HG03521 (cell line): ENCODE data around the gene MBL2.

Experiments
- ATAC-seq: cut with Tn5 transposase; IDR thresholded peaks from one replicate; pipeline ENCODE4 v1.9.1; 2021; ENCODE audit warnings: mild to moderate bottlenecking, moderate library complexity; ENCODE audit not compliant: unreplicated experiment

MBL2 gene

DNA sequence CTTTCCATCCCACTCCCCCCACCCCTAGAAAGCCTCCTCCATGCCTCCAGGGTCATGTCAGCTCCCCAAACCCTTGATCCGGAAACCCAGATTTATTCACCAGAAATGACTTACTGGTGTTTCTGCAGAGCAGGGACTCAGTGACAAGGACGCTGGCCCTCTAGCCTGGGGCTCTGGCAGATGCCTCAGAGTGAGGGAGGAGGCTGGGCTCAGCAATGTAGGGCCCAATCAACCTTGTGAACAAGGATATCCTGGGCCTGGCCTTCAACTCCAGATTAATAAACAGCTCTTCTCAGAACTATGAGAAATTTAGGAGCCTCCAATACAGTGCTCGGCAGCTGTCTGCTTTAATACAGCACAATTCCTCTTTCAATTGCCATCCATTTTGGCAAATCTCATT lies at the start of gene MBL2:
Gene MBL2, minus strand, starts transcription at position 162 of the 400 bp plus-strand sequence. CDS start 1,149 bp downstream, outside the sequence.
- no peak for ATAC-seq

DNA sequence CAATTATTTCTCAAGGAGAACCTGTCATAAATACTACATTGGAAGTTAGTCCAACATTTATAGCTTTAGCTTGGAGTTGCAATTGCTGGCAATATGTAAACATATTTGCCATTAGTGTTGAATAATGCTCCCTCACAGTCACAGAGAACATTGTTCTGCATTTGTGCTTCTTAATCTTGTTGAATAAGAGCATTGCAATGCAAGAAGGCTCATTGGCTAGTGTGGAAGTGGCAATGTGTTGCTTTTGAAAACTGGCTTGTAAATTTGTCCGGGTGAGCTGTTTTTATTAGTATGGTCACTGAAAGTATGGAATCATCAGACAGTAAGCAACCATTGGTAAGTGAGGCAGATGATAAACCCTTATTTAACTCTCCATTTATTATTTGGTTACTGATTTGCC lies 47.7 kb upstream of the MBL2 start:
- ATAC-seq = no peak

DNA sequence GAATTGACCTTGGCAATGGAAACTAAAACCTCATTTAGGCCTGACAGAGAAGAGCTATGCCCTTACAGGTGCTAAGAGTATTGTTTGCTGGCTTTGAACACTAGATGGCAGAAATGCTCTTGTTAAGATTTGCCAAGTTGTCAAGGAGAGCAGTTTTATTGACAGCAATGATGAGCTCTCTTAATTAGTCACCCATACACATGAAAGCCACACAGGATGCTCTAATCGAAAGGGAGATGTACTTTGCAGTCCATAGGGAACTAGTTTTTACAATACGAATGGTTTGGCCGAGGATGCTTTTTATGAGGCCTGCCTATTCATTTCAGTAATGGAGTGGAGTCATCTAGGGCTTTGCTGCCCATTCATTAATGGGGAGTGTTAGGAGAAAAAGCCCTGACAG lies 45.4 kb upstream of the MBL2 start:
- ATAC-seq = peak; percentile 94

DNA sequence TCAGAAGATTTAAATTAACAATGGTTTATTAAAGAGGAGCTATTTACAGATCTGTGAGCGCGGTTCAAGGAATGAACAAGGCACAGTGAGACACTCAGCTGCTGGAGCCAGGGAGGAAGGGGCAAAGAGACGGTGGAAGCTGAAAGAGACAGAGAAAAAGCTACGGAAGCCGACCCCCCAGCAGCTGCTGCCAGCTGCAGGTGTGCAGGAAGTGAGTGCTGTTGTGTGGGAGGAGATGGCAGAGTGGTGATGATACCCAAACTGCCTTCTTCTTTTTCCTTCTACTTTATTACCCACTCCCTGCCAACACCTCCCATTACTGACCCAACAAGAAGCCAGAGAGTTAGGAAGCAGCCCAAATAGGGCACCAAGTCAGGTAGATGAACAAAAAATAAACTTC lies 41.9 kb upstream of the MBL2 start:
- ATAC-seq = no peak

DNA sequence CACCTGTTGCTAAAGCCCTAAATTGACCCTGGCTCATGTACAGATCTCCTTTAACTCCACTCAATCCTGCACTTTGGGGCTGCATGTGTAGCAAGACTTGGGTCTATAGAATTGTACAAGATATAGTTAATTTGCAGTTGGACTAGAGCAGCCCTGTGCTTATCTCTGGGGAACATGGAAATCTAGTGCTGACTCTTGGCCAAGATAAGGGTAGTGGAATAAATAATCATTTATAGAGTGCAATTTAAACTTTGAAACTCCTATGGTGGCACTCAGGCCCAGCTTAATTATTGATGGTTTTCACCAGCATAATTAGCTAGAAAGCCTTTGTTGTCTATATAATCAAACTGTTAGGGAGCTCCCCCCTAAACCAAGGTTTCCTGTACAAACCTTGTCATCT lies 39.2 kb upstream of the MBL2 start:
- ATAC-seq = no peak

DNA sequence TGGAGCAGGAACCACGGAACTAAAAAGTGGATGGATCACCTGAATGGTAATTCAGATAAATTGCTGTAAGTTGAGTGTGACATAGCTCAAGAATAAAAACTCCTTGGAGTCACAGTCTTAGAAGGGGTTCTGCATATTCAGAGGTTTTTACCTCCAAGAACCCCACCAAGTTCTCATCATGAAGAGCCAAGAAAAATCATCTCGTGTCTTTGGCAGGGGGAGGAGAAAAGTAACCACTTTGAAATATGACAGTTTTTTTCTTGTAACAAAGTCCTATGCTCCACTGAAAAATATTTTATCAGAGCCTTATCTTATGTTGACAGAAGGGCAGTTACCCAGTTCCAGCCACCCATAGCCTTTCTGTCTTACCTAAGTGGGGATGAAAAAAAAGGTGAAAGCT lies 38.2 kb upstream of the MBL2 start:
- no peak for ATAC-seq

DNA sequence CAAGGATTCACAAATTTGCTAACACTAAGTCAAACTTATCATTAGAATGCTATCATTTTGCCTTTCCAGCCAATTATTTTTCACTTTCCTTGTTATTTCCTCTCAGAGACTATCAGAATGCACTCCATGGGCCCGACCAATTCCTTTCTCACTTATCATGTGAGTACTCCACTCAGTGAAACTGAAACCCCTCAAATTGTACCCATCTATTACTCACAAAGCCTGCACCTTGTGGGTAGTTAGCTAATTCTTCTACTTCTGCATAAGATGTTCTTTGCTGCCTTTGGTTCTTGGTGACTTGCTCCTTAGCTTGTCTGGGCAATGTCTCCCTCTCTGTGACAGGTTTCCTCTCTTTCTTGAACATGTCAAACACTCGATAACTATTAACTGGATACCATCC lies 35.2 kb upstream of the MBL2 start:
- ATAC-seq = no peak

DNA sequence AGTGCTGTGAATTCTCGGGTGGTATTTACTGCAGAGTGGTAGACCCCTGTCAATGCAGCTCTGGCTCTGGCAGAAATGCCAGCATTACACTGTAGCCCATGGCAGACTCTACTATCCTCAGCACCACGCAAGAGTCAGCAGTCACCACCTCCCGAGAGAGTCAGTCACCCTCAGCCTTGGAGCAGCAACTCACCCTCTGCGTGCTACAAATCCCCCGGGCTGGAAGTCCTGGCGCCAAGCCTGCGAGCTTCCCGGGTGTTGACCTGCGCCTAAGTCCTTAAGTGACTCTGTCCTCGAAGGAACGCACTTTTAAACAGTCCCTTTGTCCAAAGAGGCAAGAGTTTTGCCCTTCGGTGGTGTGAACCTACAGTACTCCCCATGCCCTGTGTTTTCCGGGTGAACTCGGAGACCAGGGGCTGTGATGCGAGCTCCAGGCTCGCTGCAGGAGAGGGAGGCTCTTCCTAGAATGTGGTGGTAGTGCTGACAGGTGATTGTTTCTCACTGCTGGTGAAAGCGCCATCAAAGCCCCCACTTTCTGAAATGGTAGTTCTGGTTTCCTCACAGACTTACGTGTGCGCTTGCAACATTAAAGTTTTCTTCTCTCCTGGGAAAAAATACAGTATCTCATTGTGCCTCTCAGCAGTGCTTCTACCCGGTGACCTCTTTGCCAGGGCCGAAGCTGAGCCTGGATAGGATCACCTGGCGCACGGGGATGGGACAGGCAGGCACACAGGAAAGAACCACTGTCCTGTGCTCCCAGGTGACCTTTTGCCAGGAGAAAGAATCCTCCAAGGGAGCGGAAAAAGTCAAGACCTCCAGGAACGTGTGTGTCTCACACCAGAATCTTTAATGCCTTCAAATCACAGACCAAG lies 33.1 kb upstream of the MBL2 start:
- no peak for ATAC-seq

DNA sequence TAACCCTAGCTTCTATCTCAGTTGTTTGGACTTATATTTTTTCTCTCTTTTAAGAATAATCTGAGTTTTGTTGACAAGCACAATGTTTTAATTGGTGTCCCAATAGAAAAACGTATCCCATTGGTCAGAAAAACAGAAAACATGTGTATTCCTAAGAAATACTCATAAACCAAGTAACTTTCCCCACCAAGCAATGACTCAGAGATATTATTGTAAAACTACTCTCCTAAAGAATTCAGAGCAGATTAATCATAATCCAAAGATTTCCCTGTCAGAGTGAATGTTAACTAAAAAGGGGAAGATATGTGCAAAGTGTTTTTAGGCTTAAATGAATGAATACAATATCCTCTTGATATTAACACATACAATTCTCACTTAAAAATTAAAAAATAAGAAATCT lies 29.4 kb upstream of the MBL2 start:
- no peak for ATAC-seq

DNA sequence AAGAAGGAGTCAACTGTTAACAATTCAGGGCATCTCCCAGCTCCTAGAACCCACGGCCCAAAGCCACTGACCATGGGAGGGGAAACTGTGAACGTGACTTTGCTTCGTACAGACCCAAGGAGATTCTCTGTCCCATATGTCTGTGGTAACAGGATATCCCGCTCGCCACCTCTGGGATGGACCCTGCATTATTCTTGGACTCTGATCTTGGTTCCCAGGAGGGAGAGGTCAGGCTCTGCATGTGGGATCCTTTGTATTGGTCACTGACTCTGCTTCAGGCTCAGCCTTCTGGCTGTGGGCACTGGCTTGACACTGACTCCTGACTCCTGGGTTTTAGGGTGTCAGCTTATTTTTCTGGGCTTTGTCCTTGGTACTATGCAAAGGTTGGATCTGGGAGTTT lies 13.5 kb upstream of the MBL2 start:
- no peak for ATAC-seq

DNA sequence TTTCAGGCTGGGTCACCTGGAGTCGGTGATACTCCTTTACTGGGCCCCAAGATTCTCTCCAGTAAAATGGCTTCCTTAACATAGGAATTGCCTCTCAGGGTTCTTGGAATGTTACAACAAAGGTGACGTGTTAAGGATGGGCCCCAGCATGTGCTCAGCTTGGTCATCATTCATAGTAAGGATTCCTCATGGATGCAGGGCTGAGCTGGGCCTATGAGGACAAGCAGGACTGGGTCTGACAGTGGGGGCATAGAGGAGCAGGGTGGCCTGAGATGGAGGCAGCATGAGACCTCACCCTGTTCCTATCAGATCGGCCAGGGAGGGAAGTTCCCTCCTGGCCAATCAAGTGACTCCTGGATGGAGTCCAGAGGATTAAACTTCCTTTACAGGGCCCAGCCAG lies 12.8 kb upstream of the MBL2 start:
- ATAC-seq = no peak

DNA sequence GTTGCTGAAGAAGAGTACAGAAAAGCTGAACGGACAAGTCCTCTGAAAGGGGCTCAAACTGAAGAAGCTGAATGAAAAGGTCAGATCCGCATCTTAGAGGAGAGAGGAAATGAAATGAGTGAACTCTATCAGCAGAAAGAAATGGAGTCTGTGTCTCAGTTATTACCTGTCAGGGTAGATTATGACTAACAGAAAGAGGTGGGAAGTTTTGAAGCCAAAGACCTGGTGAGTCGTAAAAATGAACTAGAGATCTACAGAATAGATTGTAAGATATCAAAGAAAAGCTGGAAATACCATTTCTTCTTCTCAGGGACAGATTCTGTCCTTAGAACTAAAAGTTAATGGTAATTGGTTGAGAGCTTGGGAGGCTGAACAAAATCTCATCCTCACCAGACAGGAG lies 11.1 kb upstream of the MBL2 start:
- ATAC-seq = no peak

DNA sequence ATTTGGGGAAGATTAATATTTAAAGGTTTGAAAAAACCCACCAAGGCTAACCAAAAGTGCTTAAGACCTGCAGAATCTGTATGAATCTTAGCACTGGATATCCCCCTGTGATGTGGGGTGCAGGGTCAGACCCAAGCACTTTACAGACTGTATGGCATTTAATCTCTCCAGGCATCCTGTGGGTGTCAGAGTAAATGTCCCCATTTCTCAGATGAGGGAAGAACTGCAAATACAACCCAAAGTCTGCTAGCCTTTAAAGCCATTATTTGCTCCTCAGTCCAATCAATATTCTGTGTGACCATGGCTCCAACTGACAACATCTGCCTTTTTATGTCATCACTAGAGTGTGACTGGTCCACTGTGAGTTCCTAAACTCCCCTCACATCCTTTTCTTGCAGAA lies 10.0 kb upstream of the MBL2 start:
- ATAC-seq = no peak

DNA sequence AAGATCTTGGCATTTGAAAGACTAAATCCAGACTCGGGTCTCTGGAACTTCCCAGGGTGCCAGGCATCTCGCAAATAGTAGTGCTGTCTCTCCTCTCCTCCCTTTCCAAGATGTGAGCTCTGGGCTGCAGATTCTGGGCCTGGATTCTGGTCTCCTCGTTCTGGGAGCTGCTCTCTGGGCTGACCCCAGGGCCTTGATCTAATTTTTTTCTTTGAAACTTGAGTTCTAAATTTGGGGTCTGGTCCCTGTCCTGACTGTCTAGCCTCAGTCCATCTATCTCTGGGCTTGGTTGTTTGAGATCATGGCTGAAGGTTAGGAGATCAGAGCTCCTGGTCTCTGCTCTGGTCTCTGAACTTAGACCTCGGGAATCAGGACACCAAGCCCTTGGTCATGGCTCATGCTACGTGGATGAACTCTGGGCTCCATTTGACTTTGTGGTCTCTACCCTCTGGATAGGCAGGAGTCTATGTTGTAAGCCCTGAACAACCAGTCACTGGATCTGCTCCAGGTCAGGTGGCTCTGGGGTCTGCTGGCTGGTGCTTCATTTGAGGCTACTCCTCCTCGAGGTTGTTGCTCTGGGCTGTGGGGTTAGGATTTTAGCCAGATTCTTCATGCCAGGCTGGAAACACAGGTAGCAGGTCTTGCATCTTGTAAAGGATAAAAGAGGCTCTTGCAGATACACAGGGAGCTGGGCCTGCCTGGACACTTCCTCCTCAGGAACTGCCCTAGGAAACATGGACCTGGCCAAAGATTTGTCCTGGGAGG lies 8.0 kb upstream of the MBL2 start:
- no peak for ATAC-seq

DNA sequence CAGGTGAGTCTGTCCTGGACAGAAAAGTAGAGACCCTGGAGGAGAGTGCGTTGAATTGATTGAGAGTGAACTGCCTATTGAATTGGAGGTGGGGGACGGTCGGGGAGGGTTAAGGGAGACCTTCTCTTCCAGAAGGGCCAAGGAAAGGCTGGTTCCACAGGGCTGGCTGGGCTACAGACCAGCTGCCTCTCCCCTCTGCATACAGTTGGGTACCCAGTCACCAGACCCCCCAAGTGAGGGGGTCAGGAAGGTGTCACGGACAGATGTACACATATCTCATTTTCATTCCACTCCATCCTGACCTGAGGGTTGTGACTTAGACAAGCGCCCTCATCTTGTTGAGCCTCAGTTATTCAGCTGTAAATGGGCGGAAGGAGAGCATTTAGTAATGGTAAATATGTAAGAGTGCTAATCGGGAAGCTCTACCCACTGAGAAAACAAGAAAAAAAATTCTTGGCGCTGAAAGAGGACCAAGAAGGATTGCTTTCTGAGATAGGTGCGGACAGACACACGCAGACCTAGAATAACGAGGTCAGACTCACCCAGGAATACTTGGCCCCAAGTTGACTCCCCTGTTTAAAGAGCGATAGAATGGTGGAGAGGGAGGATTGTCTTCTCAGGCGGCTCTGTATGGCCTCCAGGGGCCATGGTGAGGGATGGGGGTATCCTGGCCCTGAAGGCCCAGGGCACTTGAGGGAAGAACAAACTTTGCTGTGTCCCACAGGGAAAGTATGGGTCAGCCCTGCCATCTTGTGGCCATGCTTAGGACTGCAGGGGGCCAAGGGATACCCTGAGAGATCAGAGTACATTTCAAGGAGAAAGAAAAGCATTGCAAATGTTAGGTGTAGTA lies 7.2 kb upstream of the MBL2 start:
- ATAC-seq = peak; percentile 87

DNA sequence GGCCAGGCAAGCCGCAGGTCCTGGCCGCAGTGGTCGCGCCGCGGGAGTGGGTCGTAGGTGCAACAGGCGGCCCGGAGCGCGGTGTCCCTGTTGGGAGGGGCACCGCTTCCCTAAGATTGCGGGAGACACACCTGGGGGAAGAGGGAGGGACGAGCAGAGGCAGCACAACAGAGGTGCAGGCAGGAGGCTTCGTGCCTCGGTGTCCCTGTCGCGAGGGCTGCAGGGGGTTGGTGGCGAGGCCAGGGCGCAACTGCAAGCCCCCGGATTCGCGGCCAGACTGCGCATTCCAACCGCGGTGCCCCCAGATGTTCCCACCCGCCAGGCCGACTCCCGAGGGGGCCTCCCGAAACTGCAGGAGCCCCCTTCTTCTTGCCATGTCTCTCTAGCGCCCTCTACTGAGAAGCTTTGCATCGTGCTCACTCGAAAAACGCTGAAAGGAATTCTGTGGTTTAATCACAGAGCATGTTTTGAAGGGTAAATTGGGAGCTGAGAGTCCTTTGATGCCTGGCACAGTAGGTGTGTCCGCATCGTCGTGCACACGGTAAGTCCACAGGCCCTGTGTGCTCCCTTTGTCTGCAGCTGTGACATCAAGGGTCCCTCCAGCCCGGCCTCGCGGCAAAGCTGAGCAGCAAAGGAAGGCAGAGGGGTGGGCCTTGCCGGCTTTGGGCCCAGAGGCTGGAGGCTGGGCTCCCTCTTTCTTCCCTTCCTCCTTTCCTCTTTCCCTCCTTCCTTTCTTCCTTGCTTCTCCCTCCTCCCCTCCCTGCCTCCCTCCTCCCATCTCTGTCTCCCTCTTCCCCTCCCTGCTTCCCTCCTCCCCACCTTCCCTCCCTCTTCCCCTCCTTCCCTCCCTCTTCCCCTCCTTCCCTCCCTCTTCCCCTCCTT lies 6.2 kb upstream of the MBL2 start:
- no peak for ATAC-seq

DNA sequence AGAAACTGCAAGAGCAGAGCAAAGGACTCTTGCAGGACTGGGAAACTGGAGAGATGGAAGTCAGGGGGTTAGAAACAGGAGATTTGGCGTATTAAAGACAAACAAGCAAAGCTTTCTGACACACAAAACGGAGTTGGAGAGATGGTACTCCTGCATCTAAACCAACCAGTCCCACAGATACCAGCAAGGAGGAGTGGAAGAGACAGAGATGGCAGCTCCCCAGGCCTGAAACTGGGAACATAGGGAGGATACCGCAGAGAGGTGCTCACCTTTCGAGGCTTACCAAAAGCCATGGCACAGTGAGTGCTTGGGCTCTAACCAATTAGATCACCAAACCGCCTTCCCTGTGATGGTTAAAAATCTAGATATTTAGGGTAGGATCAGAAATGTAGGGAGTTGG lies 4.8 kb upstream of the MBL2 start:
- ATAC-seq = no peak

DNA sequence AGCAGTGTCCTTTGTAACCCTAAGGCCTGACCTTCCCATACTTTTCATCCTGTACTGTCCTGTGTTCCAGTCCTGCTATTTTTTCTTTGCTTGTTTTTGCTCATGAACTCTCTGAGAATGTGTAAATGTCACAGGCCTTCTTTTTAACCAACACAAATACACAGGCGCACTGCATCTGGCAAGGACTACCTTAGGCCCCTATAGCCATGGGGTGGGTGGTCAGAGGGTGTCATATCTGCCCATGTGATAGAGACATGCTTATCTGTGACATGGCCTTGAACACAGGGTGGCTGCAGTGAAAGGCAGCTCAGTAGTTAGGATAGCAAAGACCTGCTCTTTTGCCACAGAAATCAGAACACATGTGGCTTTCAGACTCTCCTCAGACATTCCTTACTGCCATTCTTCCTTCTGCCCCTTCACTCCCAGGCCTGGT lies 3.9 kb upstream of the MBL2 start:
- ATAC-seq = no peak

DNA sequence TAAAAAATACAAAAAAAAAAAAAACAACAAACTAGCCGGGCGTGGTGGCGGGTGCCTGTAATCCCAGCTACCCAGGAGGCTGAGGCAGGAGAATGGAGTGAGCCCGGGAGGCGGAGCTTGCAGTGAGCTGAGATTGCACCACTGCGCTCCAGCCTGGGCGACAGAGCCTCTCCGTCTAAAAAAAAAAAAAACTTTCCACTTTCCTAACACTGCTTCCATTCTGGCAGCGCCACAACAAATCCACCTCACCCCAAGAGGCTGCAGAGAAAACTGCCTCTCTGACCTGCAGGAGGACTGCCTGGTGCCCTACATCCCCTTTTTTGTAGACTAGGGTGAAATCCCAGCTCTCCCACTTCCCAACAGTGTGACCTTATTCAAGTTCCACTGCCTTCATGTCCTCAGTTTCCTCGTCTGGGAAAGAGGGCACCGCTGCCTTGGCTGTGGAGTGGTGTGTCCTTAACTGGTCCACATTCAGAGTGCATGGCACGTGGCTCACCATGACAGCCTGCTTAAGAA lies 2.6 kb upstream of the MBL2 start:
- no peak for ATAC-seq

DNA sequence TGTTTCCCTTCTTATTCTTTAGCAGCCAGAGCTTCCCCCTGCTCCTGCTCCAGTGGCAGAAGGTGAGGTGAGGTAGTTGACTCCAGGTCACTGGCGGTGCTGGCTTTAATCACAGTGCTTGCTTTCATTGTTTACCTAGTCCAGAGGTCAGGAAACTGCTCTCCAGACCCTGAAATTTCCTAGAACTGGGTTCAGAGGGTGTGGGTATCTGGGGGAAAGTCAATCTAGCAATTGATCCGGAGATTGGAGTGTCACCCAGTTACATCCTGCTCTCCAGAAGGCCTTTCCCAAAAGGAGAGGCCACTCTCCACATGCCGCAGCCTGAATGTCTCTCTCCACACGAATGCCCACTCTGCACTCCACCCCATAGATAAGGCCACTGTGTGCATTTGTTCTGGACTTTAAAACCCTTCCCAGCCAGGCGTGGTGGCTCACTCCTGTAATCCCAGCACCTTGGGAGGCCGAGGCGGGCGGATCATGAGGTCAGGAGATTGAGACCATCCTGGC lies 2.1 kb upstream of the MBL2 start:
- ATAC-seq = no peak
